ENCODE results near the gene EPO. TPM values are rescaled to one million over a fixed set of nuclear protein-coding genes. Genes with fewer than 3 reads are reported as not detected.

Gene EPO
- total and polyA plus RNA-seq, 2 donors from 2014 or later: not detected

DNA sequence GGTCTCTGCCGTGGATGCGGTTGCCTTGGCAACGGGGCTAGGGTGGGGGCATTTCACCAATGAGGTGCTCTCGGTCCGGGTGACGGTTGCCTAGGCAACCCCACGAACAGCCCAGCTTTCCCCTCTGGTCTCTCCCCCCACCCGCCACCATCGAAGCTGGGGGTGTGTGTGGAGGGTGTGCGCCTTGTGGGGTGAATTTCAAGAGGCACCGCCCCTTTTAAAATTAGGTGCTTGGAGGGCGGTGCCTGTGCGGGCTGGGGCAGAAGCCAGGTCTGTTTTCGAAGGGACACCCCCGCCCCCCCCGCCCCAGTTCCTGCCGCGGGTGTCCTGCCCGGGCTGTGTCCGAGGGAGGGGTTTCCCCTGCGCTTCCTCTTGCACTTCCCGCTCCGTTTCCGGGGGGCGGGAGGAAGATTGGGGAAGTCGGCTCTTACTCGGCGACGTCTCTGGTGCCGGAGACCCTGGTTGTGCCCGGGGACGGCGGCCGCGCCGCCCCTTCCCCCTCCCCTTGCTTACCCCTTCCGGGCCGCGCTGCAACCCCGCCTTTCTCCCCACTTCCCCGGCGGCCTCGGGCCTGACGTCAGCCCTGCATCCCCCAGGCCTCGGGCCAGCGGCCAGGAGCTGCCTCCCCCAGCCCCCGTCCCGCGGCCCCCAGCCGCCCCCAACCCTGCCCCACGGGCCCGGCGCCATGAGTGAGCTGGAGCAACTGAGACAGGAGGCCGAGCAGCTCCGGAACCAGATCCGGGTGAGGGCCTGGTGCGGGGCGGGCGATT lies 44.5 kb upstream of the EPO start:
- Histone ChIP-seq H3K9ac (ENCODE audit: low read length in 3 of 3) (no peak overlapping the region), H3K27ac (ENCODE audit: low read depth in 2 of 2, low read length in 2 of 2) (peak overlapping the region; percentile 82 to 84), H3K4me1 (ENCODE audit: control insufficient read depth in 2 of 3, insufficient read depth in 2 of 3, low read depth in 1 of 3, low read length in 3 of 3) (peaks cover 0 to 3% (median 0%) of the 10 kb centered on the region in 3 donors), H3K4me3 (ENCODE audit: low read length in 3 of 3) (peak overlapping the region; percentile 37 to 60 (median 50)), H3K27me3 (ENCODE audit: control insufficient read depth, insufficient read depth, low read length) (no peaks in the 10 kb centered on the region), H3K9me3 (ENCODE audit: control insufficient read depth in 2 of 3, insufficient read depth in 1 of 3, low read length in 3 of 3) (no peaks in the 10 kb centered on the region), H3K36me3 (ENCODE audit: control insufficient read depth in 2 of 3, insufficient read depth in 3 of 3, low read length in 3 of 3) (peaks cover 0 to 20% (median 14%) of the 10 kb centered on the region in 3 donors)
- FAIRE-seq (no peak), DNase-seq (peak; percentile 73 to 96 (median 88))
- TF ChIP-seq, protein P1, sequence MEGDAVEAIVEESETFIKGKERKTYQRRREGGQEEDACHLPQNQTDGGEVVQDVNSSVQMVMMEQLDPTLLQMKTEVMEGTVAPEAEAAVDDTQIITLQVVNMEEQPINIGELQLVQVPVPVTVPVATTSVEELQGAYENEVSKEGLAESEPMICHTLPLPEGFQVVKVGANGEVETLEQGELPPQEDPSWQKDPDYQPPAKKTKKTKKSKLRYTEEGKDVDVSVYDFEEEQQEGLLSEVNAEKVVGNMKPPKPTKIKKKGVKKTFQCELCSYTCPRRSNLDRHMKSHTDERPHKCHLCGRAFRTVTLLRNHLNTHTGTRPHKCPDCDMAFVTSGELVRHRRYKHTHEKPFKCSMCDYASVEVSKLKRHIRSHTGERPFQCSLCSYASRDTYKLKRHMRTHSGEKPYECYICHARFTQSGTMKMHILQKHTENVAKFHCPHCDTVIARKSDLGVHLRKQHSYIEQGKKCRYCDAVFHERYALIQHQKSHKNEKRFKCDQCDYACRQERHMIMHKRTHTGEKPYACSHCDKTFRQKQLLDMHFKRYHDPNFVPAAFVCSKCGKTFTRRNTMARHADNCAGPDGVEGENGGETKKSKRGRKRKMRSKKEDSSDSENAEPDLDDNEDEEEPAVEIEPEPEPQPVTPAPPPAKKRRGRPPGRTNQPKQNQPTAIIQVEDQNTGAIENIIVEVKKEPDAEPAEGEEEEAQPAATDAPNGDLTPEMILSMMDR (IDR thresholded peaks at IDR 0.05; ENCODE audit: borderline replicate concordance, extremely low read depth, insufficient read depth): no peak
- intact Hi-C loops (cut with DNase I): no loop called here

DNA sequence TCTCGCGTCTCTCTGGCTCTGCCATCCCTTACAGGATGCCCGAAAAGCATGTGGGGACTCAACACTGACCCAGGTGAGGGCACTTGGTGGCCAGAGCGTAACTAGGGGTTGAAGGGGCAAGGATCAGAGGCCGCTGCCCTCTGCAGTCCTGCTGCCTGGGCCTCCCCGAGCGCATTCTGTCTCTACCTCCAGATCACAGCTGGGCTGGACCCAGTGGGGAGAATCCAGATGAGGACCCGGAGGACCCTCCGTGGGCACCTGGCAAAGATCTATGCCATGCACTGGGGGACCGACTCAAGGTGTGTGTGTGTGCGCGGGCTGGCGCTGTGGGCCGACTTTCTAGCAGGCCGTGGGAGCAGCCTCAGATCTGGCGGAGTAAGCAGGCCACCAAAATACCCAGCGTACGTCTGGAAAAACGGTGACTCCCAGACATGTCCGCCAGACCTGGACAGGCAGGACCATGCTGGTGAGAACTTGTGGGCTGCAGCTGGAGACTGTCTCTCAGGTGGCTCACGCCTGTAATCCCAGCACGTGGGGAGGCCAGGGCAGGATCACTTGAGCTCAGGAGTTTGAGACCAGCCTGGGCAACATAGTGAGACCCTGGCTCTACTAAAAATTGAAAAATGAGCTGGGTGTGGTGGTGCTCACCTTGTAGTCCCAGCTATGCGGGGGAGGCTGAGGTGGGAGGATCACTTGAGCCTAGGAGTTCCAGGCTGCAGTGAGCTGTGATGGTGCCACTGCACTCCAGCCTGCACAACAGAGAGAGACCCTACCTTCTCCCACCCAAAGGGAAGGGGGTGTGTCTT lies 43.6 kb upstream of the EPO start:
- peak overlapping the region in 1 of 3 donors; percentile 60 for H3K4me3 ChIP-seq (ENCODE audit: low read length in 3 of 3)
- DNase-seq (peak in 2 of 5 donors; percentile 64 to 79), FAIRE-seq (no peak)
- peaks cover 0 to 20% (median 14%) of the 10 kb centered on the region in 3 donors for H3K36me3 ChIP-seq (ENCODE audit: control insufficient read depth in 2 of 3, insufficient read depth in 3 of 3, low read length in 3 of 3)
- intact Hi-C loops (cut with DNase I): no loop called here
- H3K9me3 ChIP-seq (ENCODE audit: control insufficient read depth in 2 of 3, insufficient read depth in 1 of 3, low read length in 3 of 3): no peaks in the 10 kb centered on the region
- H3K27me3 ChIP-seq (ENCODE audit: control insufficient read depth, insufficient read depth, low read length): no peaks in the 10 kb centered on the region
- no peak overlapping the region for H3K9ac ChIP-seq (ENCODE audit: low read length in 3 of 3)
- peak overlapping the region; percentile 53 to 82 for H3K27ac ChIP-seq (ENCODE audit: low read depth in 2 of 2, low read length in 2 of 2)
- peaks cover 0 to 3% (median 0%) of the 10 kb centered on the region in 3 donors for H3K4me1 ChIP-seq (ENCODE audit: control insufficient read depth in 2 of 3, insufficient read depth in 2 of 3, low read depth in 1 of 3, low read length in 3 of 3)
- TF ChIP-seq, protein P1 (IDR thresholded peaks at IDR 0.05; ENCODE audit: borderline replicate concordance, extremely low read depth, insufficient read depth): no peak

DNA sequence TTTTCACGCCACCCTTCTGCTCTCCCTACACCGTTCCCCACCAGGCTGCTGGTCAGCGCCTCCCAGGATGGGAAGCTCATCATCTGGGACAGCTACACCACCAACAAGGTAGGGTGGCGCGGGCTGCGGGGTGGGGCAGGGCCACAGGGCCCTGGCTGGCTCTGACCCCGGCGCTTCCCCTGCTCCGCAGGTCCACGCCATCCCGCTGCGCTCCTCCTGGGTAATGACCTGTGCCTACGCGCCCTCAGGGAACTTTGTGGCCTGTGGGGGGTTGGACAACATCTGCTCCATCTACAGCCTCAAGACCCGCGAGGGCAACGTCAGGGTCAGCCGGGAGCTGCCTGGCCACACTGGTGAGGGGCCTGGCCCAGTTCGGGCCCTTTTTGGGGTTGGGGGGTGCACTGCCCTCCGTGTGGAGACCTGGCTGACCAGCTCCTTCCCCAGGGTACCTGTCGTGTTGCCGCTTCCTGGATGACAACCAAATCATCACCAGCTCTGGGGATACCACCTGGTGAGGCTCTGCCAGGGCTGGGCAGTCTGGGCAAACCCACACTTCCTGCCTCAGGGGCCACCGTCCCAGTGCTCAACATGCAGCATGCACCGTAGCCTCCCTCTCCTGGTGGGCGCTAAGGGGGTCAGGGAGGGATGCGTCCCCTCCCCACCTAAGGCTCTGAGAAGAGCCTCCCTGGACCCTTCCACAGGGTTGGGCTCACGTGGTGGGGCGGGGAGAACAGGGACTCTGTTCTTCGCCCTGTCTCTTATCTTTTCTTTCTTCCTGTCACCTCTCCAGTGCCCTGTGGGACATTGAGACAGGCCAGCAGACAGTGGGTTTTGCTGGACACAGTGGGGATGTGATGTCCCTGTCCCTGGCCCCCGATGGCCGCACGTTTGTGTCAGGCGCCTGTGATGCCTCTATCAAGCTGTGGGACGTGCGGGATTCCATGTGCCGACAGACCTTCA lies 42.7 kb upstream of the EPO start:
- FAIRE-seq (no peak), DNase-seq (peak in 2 of 5 donors; percentile 59 to 79)
- Histone ChIP-seq H3K36me3 (ENCODE audit: control insufficient read depth in 2 of 3, insufficient read depth in 3 of 3, low read length in 3 of 3) (peaks cover 0 to 20% (median 14%) of the 10 kb centered on the region in 3 donors), H3K27ac (ENCODE audit: low read depth in 2 of 2, low read length in 2 of 2) (no peak overlapping the region), H3K27me3 (ENCODE audit: control insufficient read depth, insufficient read depth, low read length) (no peaks in the 10 kb centered on the region), H3K9me3 (ENCODE audit: control insufficient read depth in 2 of 3, insufficient read depth in 1 of 3, low read length in 3 of 3) (no peaks in the 10 kb centered on the region), H3K9ac (ENCODE audit: low read length in 3 of 3) (no peak overlapping the region), H3K4me1 (ENCODE audit: control insufficient read depth in 2 of 3, insufficient read depth in 2 of 3, low read depth in 1 of 3, low read length in 3 of 3) (peaks cover 0 to 3% (median 0%) of the 10 kb centered on the region in 3 donors), H3K4me3 (ENCODE audit: low read length in 3 of 3) (no peak overlapping the region)
- intact Hi-C loops (cut with DNase I): no loop called here
- TF ChIP-seq, protein P1 (IDR thresholded peaks at IDR 0.05; ENCODE audit: borderline replicate concordance, extremely low read depth, insufficient read depth): no peak

Measured in kidney (tissue), 14 donors.